ENCODE results near the gene INAVA.

DNA sequence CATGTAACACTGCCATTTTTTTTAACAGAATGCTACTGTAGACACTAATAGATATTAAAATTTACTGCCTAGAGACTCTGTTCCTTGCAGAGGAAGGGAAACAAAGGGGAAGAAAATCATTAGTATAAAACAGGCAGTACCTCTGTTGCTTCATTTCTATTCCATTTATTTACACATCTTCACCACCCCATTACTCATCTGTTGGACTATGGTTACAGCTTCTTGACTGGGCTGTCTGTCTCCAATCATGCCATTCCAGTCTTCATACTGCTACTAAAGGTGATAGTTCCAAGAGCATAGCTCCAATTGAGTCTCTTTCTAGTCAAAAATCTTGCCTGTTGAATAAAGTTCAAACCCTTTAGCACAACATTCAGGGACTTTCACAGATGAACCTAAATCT lies 44.1 kb upstream of the INAVA start:
- TF ChIP-seq, protein P1, sequence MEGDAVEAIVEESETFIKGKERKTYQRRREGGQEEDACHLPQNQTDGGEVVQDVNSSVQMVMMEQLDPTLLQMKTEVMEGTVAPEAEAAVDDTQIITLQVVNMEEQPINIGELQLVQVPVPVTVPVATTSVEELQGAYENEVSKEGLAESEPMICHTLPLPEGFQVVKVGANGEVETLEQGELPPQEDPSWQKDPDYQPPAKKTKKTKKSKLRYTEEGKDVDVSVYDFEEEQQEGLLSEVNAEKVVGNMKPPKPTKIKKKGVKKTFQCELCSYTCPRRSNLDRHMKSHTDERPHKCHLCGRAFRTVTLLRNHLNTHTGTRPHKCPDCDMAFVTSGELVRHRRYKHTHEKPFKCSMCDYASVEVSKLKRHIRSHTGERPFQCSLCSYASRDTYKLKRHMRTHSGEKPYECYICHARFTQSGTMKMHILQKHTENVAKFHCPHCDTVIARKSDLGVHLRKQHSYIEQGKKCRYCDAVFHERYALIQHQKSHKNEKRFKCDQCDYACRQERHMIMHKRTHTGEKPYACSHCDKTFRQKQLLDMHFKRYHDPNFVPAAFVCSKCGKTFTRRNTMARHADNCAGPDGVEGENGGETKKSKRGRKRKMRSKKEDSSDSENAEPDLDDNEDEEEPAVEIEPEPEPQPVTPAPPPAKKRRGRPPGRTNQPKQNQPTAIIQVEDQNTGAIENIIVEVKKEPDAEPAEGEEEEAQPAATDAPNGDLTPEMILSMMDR (IDR thresholded peaks at IDR 0.05; ENCODE audit: low read length), result no peak
- TF ChIP-seq EZH2 (optimal IDR thresholded peaks at IDR 0.05; ENCODE audit: low read depth, low read length), result no peak

Data from MM.1S (cell line).